ENCODE results near the gene FOXA1. TPM values are rescaled to one million over a fixed set of nuclear protein-coding genes. Genes with fewer than 3 reads are reported as not detected.

FOXA1 gene
- polyA plus RNA-seq (2012; ENCODE audit: low read depth, missing spikeins) = 0.04 TPM

DNA sequence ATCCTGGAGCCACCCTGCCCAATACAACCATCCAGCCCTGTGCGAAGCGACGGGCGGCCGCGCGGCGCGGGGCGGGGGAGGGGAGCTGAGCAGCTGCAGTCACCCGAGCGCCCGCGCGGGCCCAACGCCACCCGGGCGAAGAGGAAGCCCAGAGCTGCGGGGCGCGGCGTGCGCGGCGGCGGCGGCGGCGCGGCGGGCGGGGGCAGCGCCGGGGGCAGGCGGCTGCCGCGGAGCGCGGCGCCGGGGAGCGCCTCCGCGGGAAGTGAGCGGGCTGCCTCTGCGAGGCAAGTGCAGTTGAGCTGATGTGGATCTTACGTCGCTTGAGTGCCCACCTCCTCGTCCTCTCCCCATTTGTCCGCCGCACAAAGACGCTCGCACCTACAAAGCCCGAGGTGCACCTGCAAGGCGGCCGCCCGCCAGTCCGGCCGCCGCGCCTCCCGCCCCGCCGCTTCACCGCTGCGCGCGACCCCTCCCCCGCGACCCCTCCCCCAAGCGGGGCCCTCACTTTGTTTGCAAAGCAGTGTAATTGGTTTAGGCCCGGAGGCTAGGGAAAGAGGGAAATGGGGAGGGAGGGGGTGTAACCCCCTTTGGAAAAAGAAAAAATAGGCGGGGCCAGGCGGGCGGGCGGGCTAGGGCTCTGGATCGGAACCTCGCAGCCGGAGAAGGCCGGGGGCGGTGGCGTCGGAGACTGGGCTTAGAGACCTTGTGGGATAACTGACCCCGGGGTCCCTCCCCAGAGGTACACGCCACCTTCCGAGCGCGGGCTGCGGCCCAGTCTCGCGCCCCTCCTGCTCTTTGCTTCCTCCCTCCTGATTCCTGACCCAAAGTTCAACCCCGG, at the start of gene FOXA1, which contains the start of gene TTC6:
FOXA1 (minus strand) TSS at position 279 of the 838 bp plus-strand sequence; CDS start at position 2, 277 bp downstream.
TTC6 (plus strand) TSS at position 659 of the 838 bp plus-strand sequence. CDS start 26,436 bp downstream, outside the sequence.
- FAIRE-seq (no peak), DNase-seq (ENCODE audit: insufficient read length, low spot score) (no peak)
- TF ChIP-seq POLR2A (IDR thresholded peaks at IDR 0.05; ENCODE audit: low read depth, low read length) = no peak
- TF ChIP-seq PAX5 (IDR thresholded peaks at IDR 0.05; ENCODE audit: insufficient read depth, low read length, severe bottlenecking) = no peak
- TF ChIP-seq POU2F2 (IDR thresholded peaks at IDR 0.05; ENCODE audit: low read depth, low read length) = no peak
- TF ChIP-seq TAF1 (IDR thresholded peaks at IDR 0.05; ENCODE audit: low read depth, low read length) = no peak
- TF ChIP-seq POLR2AphosphoS5 (IDR thresholded peaks at IDR 0.05; ENCODE audit: low read depth, low read length) = no peak
- TF ChIP-seq SPI1 (IDR thresholded peaks at IDR 0.05; ENCODE audit: low read depth, low read length) = no peak

DNA sequence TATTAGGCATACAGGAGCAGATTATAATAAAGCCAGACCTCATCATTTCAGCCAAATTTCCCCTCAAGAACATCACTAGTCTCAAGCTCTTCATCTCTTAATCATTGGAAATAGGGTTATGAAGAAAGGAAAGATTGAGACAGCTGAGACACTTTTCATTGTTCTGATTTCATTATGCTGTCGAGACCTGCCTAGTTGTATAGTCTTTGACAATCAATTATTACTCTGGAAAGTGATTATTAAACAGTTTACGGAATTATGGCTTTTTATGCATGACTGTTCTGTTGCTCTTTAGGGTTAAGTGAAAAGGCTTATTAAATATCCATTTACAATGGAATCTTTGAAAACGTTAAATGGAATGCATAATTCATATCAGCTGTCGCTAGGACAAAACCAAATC, 48.7 kb upstream of the FOXA1 start:
- FAIRE-seq = no peak
- TF ChIP-seq POLR2AphosphoS5 (IDR thresholded peaks at IDR 0.05; ENCODE audit: low read depth, low read length) = no peak
- TF ChIP-seq TAF1 (IDR thresholded peaks at IDR 0.05; ENCODE audit: low read depth, low read length) = no peak
- no peak for TF ChIP-seq POLR2A (IDR thresholded peaks at IDR 0.05; ENCODE audit: low read depth, low read length)
- TF ChIP-seq PAX5 (IDR thresholded peaks at IDR 0.05; ENCODE audit: insufficient read depth, low read length, severe bottlenecking) = no peak
- no peak for TF ChIP-seq POU2F2 (IDR thresholded peaks at IDR 0.05; ENCODE audit: low read depth, low read length)
- no peak for TF ChIP-seq SPI1 (IDR thresholded peaks at IDR 0.05; ENCODE audit: low read depth, low read length)
- no peak for DNase-seq (ENCODE audit: insufficient read length, low spot score)

GRCh38 chr14:37642125-37642524, 47.1 kb upstream of the FOXA1 start:
- no peak for TF ChIP-seq SPI1 (IDR thresholded peaks at IDR 0.05; ENCODE audit: low read depth, low read length)
- TF ChIP-seq POU2F2 (IDR thresholded peaks at IDR 0.05; ENCODE audit: low read depth, low read length) = no peak
- no peak for TF ChIP-seq POLR2A (IDR thresholded peaks at IDR 0.05; ENCODE audit: low read depth, low read length)
- no peak for TF ChIP-seq PAX5 (IDR thresholded peaks at IDR 0.05; ENCODE audit: insufficient read depth, low read length, severe bottlenecking)
- no peak for TF ChIP-seq TAF1 (IDR thresholded peaks at IDR 0.05; ENCODE audit: low read depth, low read length)
- TF ChIP-seq POLR2AphosphoS5 (IDR thresholded peaks at IDR 0.05; ENCODE audit: low read depth, low read length) = no peak
- no peak for FAIRE-seq
- DNase-seq (ENCODE audit: insufficient read length, low spot score) = no peak

GRCh38 chr14:37641117-37641516, 46.1 kb upstream of the FOXA1 start:
- no peak for FAIRE-seq
- TF ChIP-seq POU2F2 (IDR thresholded peaks at IDR 0.05; ENCODE audit: low read depth, low read length) = no peak
- no peak for TF ChIP-seq TAF1 (IDR thresholded peaks at IDR 0.05; ENCODE audit: low read depth, low read length)
- no peak for TF ChIP-seq PAX5 (IDR thresholded peaks at IDR 0.05; ENCODE audit: insufficient read depth, low read length, severe bottlenecking)
- TF ChIP-seq SPI1 (IDR thresholded peaks at IDR 0.05; ENCODE audit: low read depth, low read length) = no peak
- no peak for TF ChIP-seq POLR2AphosphoS5 (IDR thresholded peaks at IDR 0.05; ENCODE audit: low read depth, low read length)
- TF ChIP-seq POLR2A (IDR thresholded peaks at IDR 0.05; ENCODE audit: low read depth, low read length) = no peak
- no peak for DNase-seq (ENCODE audit: insufficient read length, low spot score)

DNA sequence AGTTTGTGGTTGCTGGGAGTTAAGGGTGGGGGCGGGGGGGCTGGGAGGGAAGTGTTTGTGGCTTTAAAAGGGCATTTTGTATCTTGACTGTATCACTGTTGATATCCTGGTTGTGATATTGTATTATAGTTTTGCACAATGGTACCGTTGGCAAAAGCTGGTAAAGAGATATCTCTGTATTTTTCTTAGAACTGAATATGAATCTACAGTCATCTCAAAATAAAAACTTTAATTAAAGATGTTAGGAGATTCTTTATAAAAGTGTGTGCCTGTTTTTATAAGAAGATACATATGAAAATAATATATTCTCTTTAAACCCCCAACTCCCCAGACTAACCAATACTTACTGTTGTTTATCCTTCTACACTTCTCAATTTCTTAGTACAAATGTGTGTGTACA, 43.5 kb upstream of the FOXA1 start:
- FAIRE-seq = no peak
- TF ChIP-seq PAX5 (IDR thresholded peaks at IDR 0.05; ENCODE audit: insufficient read depth, low read length, severe bottlenecking) (no peak), TAF1 (IDR thresholded peaks at IDR 0.05; ENCODE audit: low read depth, low read length) (no peak)
- DNase-seq (ENCODE audit: insufficient read length, low spot score) = no peak

DNA sequence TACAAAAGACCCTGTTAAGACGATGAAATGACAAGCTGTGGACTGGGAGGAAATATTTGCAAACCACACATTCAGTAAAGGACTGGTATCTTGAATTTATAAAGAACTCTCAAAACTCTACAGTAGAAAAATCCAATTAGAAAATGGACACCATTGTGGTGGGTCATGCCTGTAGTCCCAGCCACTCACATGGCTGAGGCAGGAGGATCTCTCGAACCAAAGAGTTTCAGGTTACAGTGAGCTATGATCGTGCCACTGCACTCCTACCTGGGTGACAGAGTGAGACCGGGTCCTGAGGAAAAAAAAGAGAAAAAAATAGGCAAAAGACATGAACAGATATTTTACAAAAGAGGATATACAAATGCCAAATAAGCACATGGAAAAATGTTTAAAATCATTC, 42.3 kb upstream of the FOXA1 start:
- FAIRE-seq = no peak
- TF ChIP-seq POLR2AphosphoS5 (IDR thresholded peaks at IDR 0.05; ENCODE audit: low read depth, low read length) (no peak), SPI1 (IDR thresholded peaks at IDR 0.05; ENCODE audit: low read depth, low read length) (no peak), TAF1 (IDR thresholded peaks at IDR 0.05; ENCODE audit: low read depth, low read length) (no peak), POU2F2 (IDR thresholded peaks at IDR 0.05; ENCODE audit: low read depth, low read length) (no peak), PAX5 (IDR thresholded peaks at IDR 0.05; ENCODE audit: insufficient read depth, low read length, severe bottlenecking) (no peak), POLR2A (IDR thresholded peaks at IDR 0.05; ENCODE audit: low read depth, low read length) (no peak)
- no peak for DNase-seq (ENCODE audit: insufficient read length, low spot score)

DNA sequence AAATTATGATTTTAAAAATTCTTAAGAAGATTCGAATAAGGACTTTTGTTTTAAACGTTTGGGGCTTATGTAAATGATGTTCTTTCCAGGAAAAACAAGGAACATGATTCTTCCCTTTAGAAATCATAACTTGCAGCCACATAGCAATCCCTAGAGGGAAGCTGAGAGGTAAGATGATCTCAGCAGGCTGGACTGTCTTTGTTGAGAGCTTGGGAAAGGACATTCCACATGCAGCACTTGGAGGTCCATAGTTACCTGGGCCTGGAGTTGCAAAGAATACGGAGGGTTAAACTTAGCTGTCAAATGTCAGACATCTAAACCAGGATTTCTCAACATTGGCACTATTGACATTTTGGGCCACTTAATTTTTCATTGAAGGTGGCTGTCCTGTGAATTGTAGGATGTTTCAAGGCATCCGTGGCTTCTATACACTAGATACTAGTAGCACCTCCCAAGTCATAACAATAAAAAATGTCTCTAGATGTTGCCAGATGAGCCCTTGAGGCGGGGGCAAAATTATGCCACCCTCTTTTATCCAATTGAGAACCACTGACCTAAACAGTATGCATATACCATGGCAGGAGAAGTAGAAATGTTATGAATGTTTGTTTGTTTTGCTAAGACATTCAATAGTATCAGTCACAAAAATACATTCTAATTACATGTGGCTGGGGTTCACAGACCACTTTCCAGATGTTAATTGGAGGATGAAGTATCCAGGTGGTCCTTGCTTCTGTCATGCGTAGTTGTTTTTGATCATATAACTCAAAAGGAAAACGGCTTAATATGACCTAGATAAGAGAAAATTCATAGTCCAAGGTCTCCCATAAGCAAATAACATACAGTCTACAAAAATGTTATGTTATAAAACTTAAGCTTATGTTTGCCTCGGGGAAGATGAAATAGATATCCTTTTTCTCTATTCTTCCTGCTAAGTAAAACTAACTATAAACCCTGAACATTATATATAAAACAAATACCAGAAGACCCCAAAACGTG, 30.8 kb upstream of the FOXA1 start:
- no peak for DNase-seq (ENCODE audit: insufficient read length, low spot score)
- FAIRE-seq = no peak
- no peak for TF ChIP-seq TAF1 (IDR thresholded peaks at IDR 0.05; ENCODE audit: low read depth, low read length)
- no peak for TF ChIP-seq POLR2AphosphoS5 (IDR thresholded peaks at IDR 0.05; ENCODE audit: low read depth, low read length)
- no peak for TF ChIP-seq SPI1 (IDR thresholded peaks at IDR 0.05; ENCODE audit: low read depth, low read length)
- no peak for TF ChIP-seq POU2F2 (IDR thresholded peaks at IDR 0.05; ENCODE audit: low read depth, low read length)
- no peak for TF ChIP-seq POLR2A (IDR thresholded peaks at IDR 0.05; ENCODE audit: low read depth, low read length)
- TF ChIP-seq PAX5 (IDR thresholded peaks at IDR 0.05; ENCODE audit: insufficient read depth, low read length, severe bottlenecking) = no peak

GRCh38 chr14:37623971-37624370, 28.9 kb upstream of the FOXA1 start:
- DNase-seq (ENCODE audit: insufficient read length, low spot score) (no peak), FAIRE-seq (no peak)
- no peak for TF ChIP-seq POU2F2 (IDR thresholded peaks at IDR 0.05; ENCODE audit: low read depth, low read length)
- no peak for TF ChIP-seq POLR2AphosphoS5 (IDR thresholded peaks at IDR 0.05; ENCODE audit: low read depth, low read length)
- TF ChIP-seq TAF1 (IDR thresholded peaks at IDR 0.05; ENCODE audit: low read depth, low read length) = no peak
- TF ChIP-seq POLR2A (IDR thresholded peaks at IDR 0.05; ENCODE audit: low read depth, low read length) = no peak
- TF ChIP-seq PAX5 (IDR thresholded peaks at IDR 0.05; ENCODE audit: insufficient read depth, low read length, severe bottlenecking) = no peak
- no peak for TF ChIP-seq SPI1 (IDR thresholded peaks at IDR 0.05; ENCODE audit: low read depth, low read length)

Data from GM12891 (cell line).